Mucosa of rectum (tissue), 2 donors: ENCODE measurements around the gene CCDC17.
A peak's percentile ranks its signal among the peaks of the same experiment; 100 is the strongest.

ENCODE experiments used
- H3K27ac ChIP-seq, 2 donors: one replicate each; pipeline ENCODE4 v1.7.0; 2013; ENCODE audit warnings: inconsistent platforms in 2 of 2, low read depth in 2 of 2, low read length in 2 of 2
- H3K27me3 ChIP-seq, 2 donors: one replicate each; pipeline ENCODE4 v1.7.0; 2013; ENCODE audit warnings: low read length in 2 of 2; ENCODE audit not compliant: control insufficient read depth in 2 of 2, insufficient read depth in 2 of 2
- H3K36me3 ChIP-seq, 2 donors: one replicate each; pipeline ENCODE4 v1.7.0; 2013; ENCODE audit warnings: low read length in 2 of 2; ENCODE audit not compliant: control insufficient read depth in 2 of 2, insufficient read depth in 2 of 2
- H3K4me1 ChIP-seq, 2 donors: one replicate each; pipeline ENCODE4 v1.7.0; 2013; ENCODE audit warnings: low read length in 2 of 2, mild to moderate bottlenecking in 1 of 2; ENCODE audit not compliant: control insufficient read depth in 2 of 2, insufficient read depth in 2 of 2
- H3K4me3 ChIP-seq, 2 donors: one replicate each; pipeline ENCODE4 v1.7.0; 2013; ENCODE audit warnings: low read length in 2 of 2
- H3K9ac ChIP-seq, 2 donors: one replicate each; pipeline ENCODE4 v1.7.0; 2013; ENCODE audit warnings: low read length in 2 of 2, low read depth in 1 of 2, mild to moderate bottlenecking in 1 of 2
- H3K9me3 ChIP-seq, 2 donors: one replicate each; pipeline ENCODE4 v1.7.0; 2013; ENCODE audit warnings: low read length in 2 of 2; ENCODE audit not compliant: control insufficient read depth in 2 of 2
- donor health status: healthy.
- donor health status: Normal muscosa, but diverticular disease.

The CCDC17 gene

GRCh38 chr1:45584351-45585109 lies 39.3 kb downstream of the CCDC17 start:
- peak overlapping the region; percentile 94 to 98 for H3K27ac ChIP-seq
- H3K4me3 ChIP-seq = peak overlapping the region; percentile 97 to 99
- H3K36me3 ChIP-seq = no peaks in the 10 kb centered on the region
- no peaks in the 10 kb centered on the region for H3K27me3 ChIP-seq
- H3K9me3 ChIP-seq = no peaks in the 10 kb centered on the region
- H3K4me1 ChIP-seq = peaks cover 20% of the 10 kb centered on the region in 2 donors
- peak overlapping the region; percentile 86 to 94 for H3K9ac ChIP-seq

GRCh38 chr1:45583666-45584350 lies 40.0 kb downstream of the CCDC17 start, which contains the start of gene NASP:
TSS of gene NASP (plus strand) at chr1:45584041. CDS start at chr1:45584147, 106 bp downstream.
- H3K9me3 ChIP-seq = no peaks in the 10 kb centered on the region
- peak within 1 kb of the TSS; percentile 86 to 94 for H3K9ac ChIP-seq
- peak within 1 kb of the TSS; percentile 94 to 98 for H3K27ac ChIP-seq
- H3K4me3 ChIP-seq = peak within 1 kb of the TSS; percentile 97 to 99
- no peaks in the 10 kb centered on the region for H3K36me3 ChIP-seq
- H3K27me3 ChIP-seq = no peaks in the 10 kb centered on the region
- H3K4me1 ChIP-seq = peaks cover 20% of the 10 kb centered on the region in 2 donors

GRCh38 chr1:45583264-45583665 lies 40.6 kb downstream of the CCDC17 start:
- peak overlapping the region; percentile 94 to 98 for H3K27ac ChIP-seq
- no peaks in the 10 kb centered on the region for H3K9me3 ChIP-seq
- no peaks in the 10 kb centered on the region for H3K27me3 ChIP-seq
- peak overlapping the region; percentile 97 to 99 for H3K4me3 ChIP-seq
- peaks cover 20% of the 10 kb centered on the region in 2 donors for H3K4me1 ChIP-seq
- peak overlapping the region; percentile 86 to 94 for H3K9ac ChIP-seq
- no peaks in the 10 kb centered on the region for H3K36me3 ChIP-seq

GRCh38 chr1:45574105-45574626 lies 49.7 kb downstream of the CCDC17 start:
- H3K4me1 ChIP-seq = no peaks in the 10 kb centered on the region
- peaks cover 10 to 15% of the 10 kb centered on the region in 2 donors for H3K36me3 ChIP-seq
- no peaks in the 10 kb centered on the region for H3K9me3 ChIP-seq
- no peaks in the 10 kb centered on the region for H3K27me3 ChIP-seq
- no peak overlapping the region for H3K9ac ChIP-seq
- no peak overlapping the region for H3K27ac ChIP-seq
- H3K4me3 ChIP-seq = no peak overlapping the region

- Histone ChIP-seq H3K9me3 (no peaks in the 10 kb centered on the region), H3K36me3 (peaks cover 15 to 23% of the 10 kb centered on the region in 2 donors), H3K27ac (no peak overlapping the region), H3K27me3 (no peaks in the 10 kb centered on the region), H3K9ac (no peak overlapping the region), H3K4me3 (no peak overlapping the region), H3K4me1 (no peaks in the 10 kb centered on the region)
Measured at GRCh38 chr1:45573231-45573804, 50.5 kb downstream of the CCDC17 start.

GRCh38 chr1:45570631-45571030 lies 53.2 kb downstream of the CCDC17 start:
- Histone ChIP-seq H3K9ac (no peak overlapping the region), H3K9me3 (no peaks in the 10 kb centered on the region), H3K27ac (no peak overlapping the region), H3K4me3 (no peak overlapping the region), H3K27me3 (no peaks in the 10 kb centered on the region), H3K36me3 (peaks cover 34 to 42% of the 10 kb centered on the region in 2 donors), H3K4me1 (no peaks in the 10 kb centered on the region)
